HG03558 (cell line): ENCODE data around the gene PMEL.
"Not testable (repeated sequence)": the region's sequence is repeated elsewhere in the genome, so short reads cannot be mapped to it uniquely, and the experiment has no call there.

Experiments
- ATAC-seq: cut with Tn5 transposase; IDR thresholded peaks from one replicate; pipeline ENCODE4 v1.9.1; 2021; ENCODE audit warnings: moderate number of reproducible peaks; ENCODE audit not compliant: unreplicated experiment; ENCODE audit errors: extremely low read depth

The PMEL gene

DNA sequence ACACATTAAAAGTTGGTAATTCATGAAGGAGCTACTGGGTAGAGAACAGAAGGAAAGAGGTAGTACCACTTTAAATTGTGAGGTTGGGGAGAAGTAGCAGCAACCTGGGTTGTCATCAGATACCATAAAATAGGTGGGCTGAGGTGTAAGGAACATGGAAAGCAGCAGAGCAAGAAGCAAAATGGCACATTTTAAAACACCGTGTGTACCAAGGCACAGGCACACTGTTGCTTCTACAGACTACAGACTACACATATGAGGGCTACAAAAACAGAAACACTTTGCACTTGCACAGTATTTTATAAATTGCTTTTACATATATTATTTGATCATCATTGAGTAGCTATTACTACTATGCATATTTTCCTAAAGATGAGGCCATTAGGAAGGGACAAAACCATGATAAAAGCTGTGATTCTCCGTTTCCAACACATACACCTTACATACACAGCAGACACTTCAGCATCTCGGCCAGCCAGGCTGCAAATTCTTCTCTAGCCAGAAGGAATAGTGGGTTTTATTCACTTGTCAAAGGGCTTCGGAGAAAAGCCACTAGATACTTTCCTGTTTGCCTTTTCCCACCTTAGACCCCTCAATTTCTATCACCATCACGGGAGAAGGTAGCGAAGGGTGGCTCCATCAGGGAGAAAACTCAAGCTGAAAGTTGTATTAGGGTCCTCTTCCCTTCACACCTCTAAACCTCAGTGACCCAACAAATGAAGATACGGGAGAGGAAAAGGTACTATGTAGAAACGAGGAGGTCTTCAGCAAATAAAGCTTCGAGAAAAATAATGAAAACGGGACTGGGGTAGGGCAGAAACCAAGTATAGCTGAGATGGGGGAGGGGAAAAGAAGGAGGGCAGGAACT, 39.7 kb downstream of the PMEL start:
- no peak for ATAC-seq

DNA sequence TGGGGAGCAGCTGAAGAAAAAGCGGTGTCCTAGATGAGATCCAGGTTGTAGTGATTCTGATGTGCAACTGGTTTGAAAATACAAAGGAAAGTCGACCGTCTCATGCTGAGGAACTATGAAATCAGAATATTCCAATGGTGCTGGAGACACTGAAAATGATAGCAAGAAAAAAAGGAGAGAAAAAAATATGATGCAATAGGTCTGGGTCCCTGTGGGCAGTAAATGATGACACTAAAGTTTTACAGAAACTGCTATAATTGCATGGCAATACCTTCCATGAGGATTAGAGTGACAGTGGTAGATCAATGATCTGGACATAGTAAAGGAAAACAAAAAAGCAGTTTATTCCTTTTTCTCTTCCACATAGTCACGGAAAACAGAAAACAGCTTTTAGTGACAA, 40.5 kb downstream of the PMEL start:
- ATAC-seq: no peak

DNA sequence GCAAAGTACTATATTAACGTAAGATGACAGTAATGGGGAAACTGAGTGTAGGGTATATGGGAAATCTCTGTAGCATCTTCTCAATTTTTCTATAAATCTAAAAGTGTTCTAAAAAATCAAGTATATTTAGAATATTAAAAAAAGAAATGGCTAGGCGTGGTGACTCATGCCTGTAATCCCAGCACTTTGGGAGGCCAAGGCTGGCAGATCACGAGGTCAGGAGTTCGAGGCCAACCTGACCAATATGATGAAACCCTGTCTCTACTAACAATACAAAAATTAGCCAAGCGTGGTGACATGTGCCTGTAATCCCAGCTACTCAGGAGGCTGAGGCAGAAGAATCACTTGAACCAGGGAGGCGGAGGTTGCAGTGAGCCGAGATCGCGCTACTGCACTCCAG, 42.2 kb downstream of the PMEL start:
- not testable (repeated sequence) for ATAC-seq

DNA sequence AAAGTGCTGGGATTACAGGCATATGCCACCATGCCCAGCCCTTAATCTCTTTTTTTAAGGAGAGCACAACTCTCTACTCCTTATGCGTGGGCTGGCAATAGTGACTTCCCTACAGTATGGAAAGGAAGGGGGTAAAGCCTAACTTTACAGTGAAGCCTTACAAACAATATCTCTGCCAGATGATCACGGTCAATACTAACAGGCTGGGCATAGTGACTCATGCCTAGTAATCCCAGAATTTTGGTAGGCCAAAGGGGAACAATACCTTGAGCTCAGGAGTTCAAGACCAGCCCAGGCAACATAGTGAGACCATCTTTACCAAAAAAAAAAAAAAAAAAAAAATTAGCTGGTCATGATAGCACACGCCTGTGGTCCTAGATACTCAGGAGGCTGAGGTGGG, 43.7 kb downstream of the PMEL start:
- ATAC-seq: no peak

DNA sequence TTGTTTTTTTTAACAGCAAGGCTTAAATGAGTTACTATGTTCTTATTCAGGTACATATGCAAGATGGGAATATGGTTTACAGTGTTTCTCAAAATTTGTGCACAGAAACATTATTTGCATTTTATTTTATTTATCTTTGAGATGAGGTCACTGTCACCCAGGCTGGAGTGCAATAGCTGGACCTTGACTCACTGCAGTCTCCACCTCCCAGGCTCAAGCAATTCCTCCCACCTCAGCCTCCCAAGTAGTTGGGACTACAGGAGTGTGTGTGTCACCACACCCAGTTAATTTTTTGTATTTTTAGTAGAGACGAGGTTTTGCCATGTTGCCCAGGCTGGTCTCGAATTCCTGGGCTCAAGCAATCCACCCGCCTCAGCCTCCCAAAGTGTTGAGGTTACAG, 46.8 kb downstream of the PMEL start:
- ATAC-seq: not testable (repeated sequence)

DNA sequence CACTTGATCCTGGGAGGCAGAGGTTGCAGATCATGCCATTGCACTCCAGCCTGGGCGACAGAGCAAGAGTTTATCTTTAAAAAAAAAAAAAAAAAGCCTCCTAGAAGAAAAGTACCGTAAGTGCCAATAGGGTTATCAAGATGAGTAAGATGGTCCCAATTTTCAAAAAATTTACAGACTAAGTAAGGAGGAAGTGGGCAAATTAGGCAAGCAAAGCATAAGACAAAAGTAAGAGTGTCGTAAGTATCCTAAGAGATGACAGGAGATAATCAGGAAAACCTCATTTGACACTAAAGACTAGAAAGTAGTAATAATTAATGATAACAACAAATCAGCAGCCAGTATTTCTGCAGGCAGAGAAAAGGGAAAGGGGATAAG, 50.4 kb downstream of the PMEL start:
- no peak for ATAC-seq

DNA sequence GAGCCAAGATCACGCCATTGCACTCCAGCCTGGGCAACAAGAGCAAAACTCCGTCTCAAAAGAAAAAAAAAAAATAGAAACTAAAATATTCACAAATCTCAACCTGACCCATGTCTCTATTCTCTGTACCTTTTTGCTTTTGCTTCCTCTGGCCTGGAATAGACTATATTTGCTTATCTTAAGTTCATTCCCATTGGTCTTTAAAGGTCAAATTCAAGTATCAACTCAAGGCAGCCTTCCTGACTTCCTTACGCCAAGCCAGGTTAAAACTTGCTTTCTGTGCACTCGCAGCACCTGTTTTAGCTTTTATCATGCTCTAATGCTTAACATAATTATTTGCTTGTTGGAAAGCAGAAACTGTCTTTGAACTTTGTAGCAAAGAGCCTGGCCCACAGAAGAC, 52.9 kb downstream of the PMEL start:
- ATAC-seq: no peak

DNA sequence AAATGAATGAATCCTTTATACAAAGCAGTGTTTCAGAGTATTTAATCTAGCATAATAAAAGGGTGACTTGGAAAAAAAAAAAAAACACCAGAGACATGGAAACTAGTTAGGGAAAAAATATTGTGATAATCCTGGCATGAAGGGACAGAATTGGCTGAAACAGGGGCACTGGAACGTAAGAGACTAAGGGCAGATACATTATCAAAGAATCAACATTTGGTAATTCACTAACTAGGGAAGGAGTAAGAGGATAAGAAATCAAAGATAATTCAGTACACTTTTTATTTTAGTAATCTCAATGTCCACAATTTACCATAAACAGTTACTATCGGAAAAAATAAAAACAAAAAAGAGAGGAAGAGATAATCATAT, 56.3 kb downstream of the PMEL start:
- ATAC-seq: no peak

DNA sequence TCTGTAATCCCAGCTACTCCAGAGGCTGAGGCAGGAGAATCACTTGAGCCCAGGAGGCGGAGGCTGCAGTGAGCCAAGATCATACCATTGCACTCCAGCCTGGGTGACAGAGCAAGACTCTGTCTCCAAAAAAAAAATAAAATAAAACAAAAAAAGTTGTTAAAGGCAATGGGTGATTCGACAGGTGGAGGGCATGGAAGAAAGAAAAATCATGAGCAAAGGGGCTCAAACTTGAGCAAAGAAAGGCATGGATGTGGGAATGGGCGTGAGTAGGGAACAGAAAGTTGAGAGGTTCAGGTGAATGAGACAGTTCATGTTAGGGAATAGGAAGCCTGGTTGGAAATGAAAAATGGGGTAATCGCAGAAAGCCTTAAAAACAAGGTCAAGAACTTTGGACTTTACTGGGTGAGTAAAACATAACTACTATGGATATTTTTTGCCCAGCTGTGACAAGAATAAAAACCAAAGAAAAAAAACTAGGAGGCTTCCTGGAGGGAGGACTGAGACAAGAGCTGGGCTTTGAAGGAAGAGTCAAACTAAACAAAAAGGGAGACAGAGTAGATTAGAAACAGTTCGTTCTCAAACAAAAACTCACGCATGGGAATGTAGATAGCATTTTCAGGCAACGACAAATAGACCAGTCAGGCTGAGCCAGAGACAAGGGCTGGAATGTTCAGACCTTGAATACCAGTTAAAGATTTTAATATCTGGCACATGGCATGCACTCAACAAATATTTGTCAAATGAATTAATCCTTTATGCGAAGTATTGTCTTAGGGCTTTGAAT, 56.9 kb downstream of the PMEL start:
- no peak for ATAC-seq

DNA sequence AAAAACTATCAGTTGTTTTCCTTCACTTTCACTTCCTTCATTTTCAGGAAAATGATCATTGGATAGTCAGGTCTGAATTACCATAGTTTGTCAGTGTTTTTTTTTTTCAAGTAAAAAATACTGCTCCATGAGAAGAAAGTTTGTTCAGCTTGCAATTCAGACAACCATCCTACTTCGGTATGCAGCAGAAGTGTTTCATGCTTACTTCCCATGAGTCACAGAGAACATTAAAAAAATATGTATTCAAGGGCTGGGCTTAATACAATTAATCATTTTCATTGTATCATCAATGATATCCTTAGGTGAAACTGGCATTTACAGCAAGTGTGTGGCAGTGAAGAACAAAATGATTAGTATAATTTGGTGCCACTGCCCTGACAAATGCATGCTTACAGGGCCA, 59.8 kb downstream of the PMEL start:
- no peak for ATAC-seq
